HCT116 (cell line): ENCODE data around the gene ZBED2. TPM values are rescaled to one million over a fixed set of nuclear protein-coding genes. Genes with fewer than 3 reads are reported as not detected.
"Not testable (repeated sequence)": the region's sequence is repeated elsewhere in the genome, so short reads cannot be mapped to it uniquely, and the experiment has no call there.

ENCODE experiments used
- ATAC-seq: fragments of 200-7000 bp; cut with Tn5 transposase; 2 replicates; pipeline ENCODE4 v1.9.1; 2020; ENCODE audit warnings: mild to moderate bottlenecking, moderate library complexity
- BruUV-seq: library from RNA; stranded (reverse); fragments of 400-500 nt; replicated peaks from 2 replicates; lab custom pipeline; 2021; lab: Mats Ljungman, UMichigan
- CTCF ChIA-PET: fragments of 300-600 bp; sonication (Branson Sonifier 250); formaldehyde crosslinking; loops from one replicate; lab custom pipeline; 2021; ENCODE audit warnings: antibody characterized with exemption; lab: Charles Lee
- POLR2A ChIA-PET: fragments of 300-600, 350-600 bp; sonication (Branson Sonifier 250); formaldehyde crosslinking; loops from one replicate; lab custom pipeline; 2021; ENCODE audit warnings: antibody characterized with exemption; lab: Charles Lee
- RAD21 ChIA-PET, 2 experiments: fragments of 300-600 bp; sonication (Branson Sonifier 250); formaldehyde crosslinking; loops; one replicate each; lab custom pipeline; 2023; ENCODE audit warnings: low total read pairs in 2 of 2; ENCODE audit not compliant: uncharacterized antibody in 2 of 2, unreplicated experiment in 2 of 2, low non-redundant PET in 1 of 2; lab: Charles Lee
- DNase-seq: peaks from one replicate; pipeline ENCODE4 v3.0.0-alpha.2; 2010; ENCODE audit warnings: low read depth, low spot score
- H2AFZ ChIP-seq: fragments of 200-600 bp; shearing (Covaris generic), sonication (generic); 2 replicates; pipeline ENCODE4 v1.6.1; 2017; ENCODE audit warnings: low read depth, mixed run types, mixed read lengths, antibody characterized with exemption, low read length; ENCODE audit not compliant: poor library complexity, severe bottlenecking
- H3K27ac ChIP-seq: 2 replicates; pipeline ENCODE4 v1.5.1; 2012; ENCODE audit warnings: low read depth, low read length
- H3K27me3 ChIP-seq: fragments of 200-600 bp; sonication (generic); 2 replicates; pipeline ENCODE4 v1.6.1; 2016; ENCODE audit warnings: mixed run types, low read length, mixed read lengths; ENCODE audit not compliant: insufficient read depth
- H3K36me3 ChIP-seq, 2 experiments: fragments of 200-500 bp in 1 of 2; fragments of 200-600 bp in 1 of 2; sonication (Bioruptor generic) in 1 of 2; sonication (generic) in 1 of 2; 2 replicates each; pipeline versions ENCODE4 v1.5.1 to v1.6.1; 2014 to 2016; ENCODE audit warnings: low read length in 2 of 2, inconsistent platforms in 1 of 2, mixed read lengths in 1 of 2, mixed run types in 1 of 2; ENCODE audit not compliant: insufficient read depth in 2 of 2, control insufficient read depth in 1 of 2
- H3K4me1 ChIP-seq, 2 experiments: fragments of 200-600 bp in 1 of 2; sonication (generic) in 1 of 2; 2 replicates each; pipeline versions ENCODE4 v1.5.1 to v1.6.1; 2012 to 2017; ENCODE audit warnings: low read length in 2 of 2, inconsistent platforms in 1 of 2, mild to moderate bottlenecking in 1 of 2, mixed read lengths in 1 of 2, mixed run types in 1 of 2, moderate library complexity in 1 of 2; ENCODE audit not compliant: insufficient read depth in 2 of 2, control insufficient read depth in 1 of 2
- H3K4me2 ChIP-seq: fragments of 200-600 bp; sonication (generic); 2 replicates; pipeline ENCODE4 v1.6.1; 2017; ENCODE audit warnings: mixed run types, low read length, mixed read lengths
- H3K4me3 ChIP-seq, 2 experiments: fragments of 200-600 bp in 1 of 2; sonication (generic) in 1 of 2; replicated peaks in 1 of 2; 2 replicates each; pipeline ENCODE4 v1.5.1; 2011 to 2016; ENCODE audit warnings: low read length in 2 of 2, control low read depth in 1 of 2, low read depth in 1 of 2, mild to moderate bottlenecking in 1 of 2, mixed read lengths in 1 of 2, mixed run types in 1 of 2
- H3K79me2 ChIP-seq: fragments of 200-600 bp; sonication (generic); 2 replicates; pipeline ENCODE4 v1.6.1; 2017; ENCODE audit warnings: mild to moderate bottlenecking, mixed run types, low read length, moderate library complexity, mixed read lengths; ENCODE audit not compliant: insufficient read depth
- H3K9ac ChIP-seq: fragments of 200-600 bp; sonication (generic); 2 replicates; pipeline ENCODE4 v1.6.1; 2016; ENCODE audit warnings: low read length, mixed read lengths
- H3K9me2 ChIP-seq: fragments of 200-600 bp; sonication (generic), shearing (Covaris generic); 2 replicates; pipeline ENCODE4 v1.6.1; 2017; ENCODE audit warnings: mixed run types, mild to moderate bottlenecking, moderate library complexity; ENCODE audit not compliant: insufficient read depth
- H3K9me3 ChIP-seq, 2 experiments: fragments of 200-500 bp in 1 of 2; fragments of 200-600 bp in 1 of 2; sonication (Bioruptor generic) in 1 of 2; sonication (generic) in 1 of 2; 2 replicates each; pipeline ENCODE4 v1.6.1; 2014 to 2017; ENCODE audit warnings: low read length in 2 of 2, mixed read lengths in 2 of 2, inconsistent platforms in 1 of 2, low read depth in 1 of 2, mild to moderate bottlenecking in 1 of 2, mixed run types in 1 of 2, moderate library complexity in 1 of 2; ENCODE audit not compliant: control insufficient read depth in 1 of 2, insufficient read depth in 1 of 2
- H4K20me1 ChIP-seq: fragments of 200-600 bp; sonication (generic), shearing (Covaris generic); 2 replicates; pipeline ENCODE4 v1.6.1; 2017; ENCODE audit warnings: mixed run types, mild to moderate bottlenecking, moderate library complexity; ENCODE audit not compliant: insufficient read depth
- CBX3 ChIP-seq: IDR thresholded peaks from 2 replicates; pipeline ENCODE4 v1.6.1; 2012; ENCODE audit warnings: low read depth
- CEBPB ChIP-seq: IDR thresholded peaks from 2 replicates; pipeline ENCODE4 v1.6.1; 2012; ENCODE audit warnings: low read depth
- CTCF ChIP-seq, 3 experiments: fragments of 200-600 bp in 1 of 3; sonication (generic) in 1 of 3; IDR thresholded peaks in 2 of 3; conservative IDR thresholded peaks in 1 of 3; 2 replicates each; pipeline ENCODE4 v1.5.1; 2012 to 2017; ENCODE audit warnings: low read depth in 2 of 3, low read length in 2 of 3, antibody characterized with exemption in 1 of 3, borderline replicate concordance in 1 of 3, control low read depth in 1 of 3, mild to moderate bottlenecking in 1 of 3, mixed read lengths in 1 of 3, mixed run types in 1 of 3, moderate library complexity in 1 of 3; ENCODE audit not compliant: insufficient read depth in 1 of 3
- EGR1 ChIP-seq: IDR thresholded peaks from 2 replicates; pipeline ENCODE4 v1.6.1; 2012; ENCODE audit warnings: low read depth
- FOSL1 ChIP-seq: IDR thresholded peaks from 2 replicates; pipeline ENCODE4 v1.6.1; 2012; ENCODE audit warnings: low read depth
- JUND ChIP-seq: IDR thresholded peaks from 2 replicates; pipeline ENCODE4 v1.6.1; 2012
- MAX ChIP-seq: IDR thresholded peaks from 2 replicates; pipeline ENCODE4 v1.6.1; 2012
- POLR2A ChIP-seq: IDR thresholded peaks from 2 replicates; pipeline ENCODE4 v1.7.0; 2011; ENCODE audit warnings: borderline replicate concordance; ENCODE audit not compliant: insufficient read depth, insufficient read length; ENCODE audit errors: extremely low read depth
- POLR2AphosphoS5 ChIP-seq: IDR thresholded peaks from 2 replicates; pipeline ENCODE4 v1.6.1; 2011; ENCODE audit warnings: mild to moderate bottlenecking, low read depth, low read length, moderate library complexity
- RAD21 ChIP-seq: IDR thresholded peaks from 2 replicates; pipeline ENCODE4 v1.6.1; 2012; ENCODE audit warnings: low read depth, mild to moderate bottlenecking
- SP1 ChIP-seq: IDR thresholded peaks from 2 replicates; pipeline ENCODE4 v1.6.1; 2012; ENCODE audit warnings: low read depth
- TCF7L2 ChIP-seq: IDR thresholded peaks from 2 replicates; pipeline ENCODE4 v1.7.0; 2011; ENCODE audit warnings: borderline replicate concordance, inconsistent platforms; ENCODE audit not compliant: insufficient read depth, insufficient read length; ENCODE audit errors: extremely low read depth
- YY1 ChIP-seq: IDR thresholded peaks from 2 replicates; pipeline ENCODE4 v1.6.1; 2011; ENCODE audit warnings: low read length, low read depth, moderate library complexity, mild to moderate bottlenecking; ENCODE audit not compliant: insufficient replicate concordance; ENCODE audit errors: extremely low read depth
- ZBTB33 ChIP-seq: IDR thresholded peaks from 2 replicates; pipeline ENCODE4 v1.6.1; 2011; ENCODE audit warnings: mild to moderate bottlenecking, low read length, moderate library complexity; ENCODE audit not compliant: insufficient replicate concordance; ENCODE audit errors: extremely low read depth
- ZNF274 ChIP-seq: fragments of 200-500 bp; sonication (Bioruptor generic); IDR thresholded peaks from 2 replicates; pipeline ENCODE4 v1.6.1; 2014; ENCODE audit warnings: mild to moderate bottlenecking, low read depth, low read length, inconsistent platforms
- intact Hi-C: fragments of 100-400 bp; cut with micrococcal nuclease; formaldehyde crosslinking; loops from 2 replicates; pipeline ENCODE4 v1.10.0; 2022
- total RNA-seq: library from RNA; stranded (reverse); gene quantifications from one replicate; pipeline ENCODE4 v1.2.1, GENCODE V29; 2021; ENCODE audit not compliant: unreplicated experiment

Gene ZBED2
- total RNA-seq, 1 experiment from 2014 or later: 16.1 TPM

GRCh38 chr3:111568355-111568754 lies 26.8 kb downstream of the ZBED2 start (continued):
- TF ChIP-seq TCF7L2: no peak
- TF ChIP-seq POLR2AphosphoS5: no peak

GRCh38 chr3:111566844-111567243 lies 28.3 kb downstream of the ZBED2 start:
- Histone ChIP-seq H4K20me1 (no peaks in the 10 kb centered on the region), H3K36me3 (no peaks in the 10 kb centered on the region), H3K4me3 (no peak overlapping the region), H3K4me2 (no peak overlapping the region), H3K9me2 (no peaks in the 10 kb centered on the region), H3K27ac (no peak overlapping the region), H3K9ac (no peak overlapping the region), H3K79me2 (no peaks in the 10 kb centered on the region), H2AFZ (no peak overlapping the region), H3K9me3 (no peaks in the 10 kb centered on the region), H3K4me1 (peaks cover 8% of the 10 kb centered on the region in 2 experiments), H3K27me3 (no peaks in the 10 kb centered on the region)
- ATAC-seq: no peak
- intact Hi-C loops: no loop called here
- ChIA-PET RAD21 (no interaction called here), CTCF (no interaction called here), POLR2A (no interaction called here)
- no peak for DNase-seq
- BruUV-seq: no TSS peak
- TF ChIP-seq SP1: no peak
- TF ChIP-seq ZNF274: no peak
- no peak for TF ChIP-seq RAD21
- TF ChIP-seq CTCF (IDR thresholded peaks at IDR 0.05 in 2 of 3, conservative IDR thresholded peaks at IDR 0.05 in 1 of 3; ENCODE audit: borderline replicate concordance in 1 of 3, insufficient read depth in 1 of 3, low read depth in 2 of 3, low read length in 2 of 3): no peak
- TF ChIP-seq YY1: no peak
- TF ChIP-seq MAX: no peak
- no peak for TF ChIP-seq CBX3
- no peak for TF ChIP-seq JUND
- no peak for TF ChIP-seq CEBPB
- no peak for TF ChIP-seq ZBTB33
- no peak for TF ChIP-seq EGR1
- no peak for TF ChIP-seq FOSL1
- no peak for TF ChIP-seq POLR2A
- no peak for TF ChIP-seq TCF7L2

GRCh38 chr3:111561902-111562301 lies 33.2 kb downstream of the ZBED2 start:
- H3K79me2 ChIP-seq, H3K4me1 ChIP-seq, RAD21 ChIA-PET, H3K9me3 ChIP-seq, H3K27me3 ChIP-seq, H3K9me2 ChIP-seq, intact Hi-C loops, H3K4me2 ChIP-seq, H3K4me3 ChIP-seq, POLR2A ChIA-PET, H3K9ac ChIP-seq, BruUV-seq, H3K36me3 ChIP-seq, H2AFZ ChIP-seq, DNase-seq, H3K27ac ChIP-seq, ATAC-seq, CTCF ChIA-PET, H4K20me1 ChIP-seq: not testable (repeated sequence)
